GM12878 (cell line): Measurements from ENCODE around the gene ZNF43. TPM values are rescaled to one million over a fixed set of nuclear protein-coding genes. Genes with fewer than 3 reads are reported as not detected.
A peak's percentile ranks its signal among the peaks of the same experiment; 100 is the strongest.

Experiments
- CBFB ChIP-seq: IDR thresholded peaks from 2 replicates; pipeline ENCODE4 v1.6.1; 2016; ENCODE audit warnings: antibody characterized with exemption, low read depth
- CHD1 ChIP-seq: IDR thresholded peaks from 2 replicates; pipeline ENCODE4 v1.6.1; 2012; ENCODE audit warnings: low read depth, low read length, improper control_type of control experiment
- CHD4 ChIP-seq: fragments of 200-600 bp; sonication (generic); IDR thresholded peaks from 2 replicates; pipeline ENCODE4 v1.6.1; 2016; ENCODE audit warnings: mild to moderate bottlenecking
- CREB1 ChIP-seq: IDR thresholded peaks from 2 replicates; pipeline ENCODE4 v1.6.1; 2012; ENCODE audit warnings: low read depth, mild to moderate bottlenecking, inconsistent platforms
- E2F4 ChIP-seq: IDR thresholded peaks from 2 replicates; pipeline ENCODE4 v1.6.1; 2012; ENCODE audit warnings: low read depth, low read length, improper control_type of control experiment
- EGR1 ChIP-seq, 2 experiments: IDR thresholded peaks; 1 replicate in 1 of 2; 2 replicates in 1 of 2; pipeline ENCODE4 v1.6.1; 2011 to 2012; ENCODE audit warnings: low read depth in 2 of 2, low read length in 2 of 2, borderline replicate concordance in 1 of 2, mild to moderate bottlenecking in 1 of 2, moderate library complexity in 1 of 2
- KDM1A ChIP-seq: fragments of 200-600 bp; sonication (generic); IDR thresholded peaks from 2 replicates; pipeline ENCODE4 v1.6.1; 2016; ENCODE audit warnings: borderline replicate concordance
- MTA3 ChIP-seq: IDR thresholded peaks from 2 replicates; pipeline ENCODE4 v1.6.1; 2012; ENCODE audit warnings: low read length, inconsistent platforms, borderline replicate concordance
- NFYB ChIP-seq: IDR thresholded peaks from 2 replicates; pipeline ENCODE4 v1.6.1; 2011; ENCODE audit warnings: low read depth, mild to moderate bottlenecking, low read length, improper control_type of control experiment, moderate library complexity; ENCODE audit not compliant: insufficient read depth
- POLR2AphosphoS2 ChIP-seq: IDR thresholded peaks from 2 replicates; pipeline ENCODE4 v1.6.1; 2011; ENCODE audit warnings: low read depth, mild to moderate bottlenecking, low read length, improper control_type of control experiment, moderate library complexity
- SMAD5 ChIP-seq: IDR thresholded peaks from 2 replicates; pipeline ENCODE4 v1.6.1; 2016; ENCODE audit warnings: antibody characterized with exemption, low read depth
- SUZ12 ChIP-seq: fragments of 200-600 bp; sonication (generic); IDR thresholded peaks from one replicate; pipeline ENCODE4 v1.6.1; 2018; ENCODE audit warnings: antibody characterized with exemption, mild to moderate bottlenecking; ENCODE audit not compliant: unreplicated experiment
- TAF1 ChIP-seq: IDR thresholded peaks from 2 replicates; pipeline ENCODE4 v1.6.1; 2011; ENCODE audit warnings: mild to moderate bottlenecking, low read depth, low read length, borderline replicate concordance
- ZBTB11 ChIP-seq: fragments of 450-650 bp; formaldehyde crosslinking; IDR thresholded peaks from 2 replicates; pipeline ENCODE4 v1.5.0; 2022; ENCODE audit warnings: mild to moderate bottlenecking, missing genetic modification characterization
- ZNF217 ChIP-seq: fragments of 450-650 bp; IDR thresholded peaks from 2 replicates; pipeline ENCODE4 v1.6.1; 2017; ENCODE audit warnings: antibody characterized with exemption, mild to moderate bottlenecking
- ZNF592 ChIP-seq: fragments of 450-650 bp; IDR thresholded peaks from 2 replicates; pipeline ENCODE4 v1.6.1; 2017; ENCODE audit warnings: mild to moderate bottlenecking, moderate library complexity
- polyA plus RNA-seq, 11 experiments: library from polyadenylated mRNA; depleted of rRNA in 4 of 11; unstranded in 6 of 11; stranded (reverse) in 5 of 11; fragments of >200 nt; fragmentation: Nextera tagmentation in 4 of 11; fragmentation: Illumina TruSeq in 1 of 11; extraction: Ambion mirVana in 4 of 11; extraction: Trizol in 1 of 11; gene quantifications; 1 replicate in 1 of 11; 2 replicates in 10 of 11; pipeline versions ENCODE4 v1.2.1 to v1.2.3, GENCODE V29; 2011 to 2016; ENCODE audit warnings: inconsistent platforms in 2 of 11, missing spikeins in 2 of 11, low read depth in 1 of 11
- total RNA-seq, 4 experiments: library from RNA; depleted of rRNA in 3 of 4; stranded (reverse); fragments of >200 nt in 3 of 4; fragmentation: Illumina TruSeq in 1 of 4; extraction: Trizol in 1 of 4; gene quantifications; 2 replicates each; pipeline versions ENCODE4 v1.2.1 to v1.2.3, GENCODE V29; 2013 to 2021
- TF ChIP-seq, protein P1 (sequence below): IDR thresholded peaks from 2 replicates; pipeline ENCODE4 v1.6.1; 2011; ENCODE audit warnings: low read depth, mild to moderate bottlenecking, low read length, moderate library complexity, borderline replicate concordance; ENCODE audit errors: extremely low read depth
- TF ChIP-seq, protein P2 (sequence below): IDR thresholded peaks from 2 replicates; pipeline ENCODE4 v1.6.1; 2012; ENCODE audit warnings: low read length, inconsistent platforms

The ZNF43 gene
- total and polyA plus RNA-seq, 10 of the 15 experiments (the other 5 are each of a cell fraction or from before 2014, with no cell fraction given), result 0.07 to 1.0 (median 0.38) TPM

- TF ChIP-seq KDM1A, result no peak
- TF ChIP-seq EGR1 (IDR thresholded peaks at IDR 0.05; ENCODE audit: borderline replicate concordance in 1 of 2, low read depth in 2 of 2, low read length in 2 of 2), result 0 out of 3 replicates have a peak, but pooled peaks of 1 of the 2 experiments have one; percentile 18
- TF ChIP-seq CREB1, result no peak
- TF ChIP-seq SMAD5, result no peak
- no peak for TF ChIP-seq ZNF592
- TF ChIP-seq POLR2AphosphoS2, result 0 out of 2 replicates have a peak, but pooled peaks have one; percentile 37
- TF ChIP-seq SUZ12, result no peak
- peak; percentile 87 for TF ChIP-seq NFYB
- TF ChIP-seq ZBTB11 (CRISPR knock-in tag), result no peak
- no peak for TF ChIP-seq CBFB
- TF ChIP-seq, protein P1, sequence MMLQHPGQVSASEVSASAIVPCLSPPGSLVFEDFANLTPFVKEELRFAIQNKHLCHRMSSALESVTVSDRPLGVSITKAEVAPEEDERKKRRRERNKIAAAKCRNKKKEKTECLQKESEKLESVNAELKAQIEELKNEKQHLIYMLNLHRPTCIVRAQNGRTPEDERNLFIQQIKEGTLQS, result no peak
- TF ChIP-seq TAF1, result no peak
- TF ChIP-seq, protein P2, sequence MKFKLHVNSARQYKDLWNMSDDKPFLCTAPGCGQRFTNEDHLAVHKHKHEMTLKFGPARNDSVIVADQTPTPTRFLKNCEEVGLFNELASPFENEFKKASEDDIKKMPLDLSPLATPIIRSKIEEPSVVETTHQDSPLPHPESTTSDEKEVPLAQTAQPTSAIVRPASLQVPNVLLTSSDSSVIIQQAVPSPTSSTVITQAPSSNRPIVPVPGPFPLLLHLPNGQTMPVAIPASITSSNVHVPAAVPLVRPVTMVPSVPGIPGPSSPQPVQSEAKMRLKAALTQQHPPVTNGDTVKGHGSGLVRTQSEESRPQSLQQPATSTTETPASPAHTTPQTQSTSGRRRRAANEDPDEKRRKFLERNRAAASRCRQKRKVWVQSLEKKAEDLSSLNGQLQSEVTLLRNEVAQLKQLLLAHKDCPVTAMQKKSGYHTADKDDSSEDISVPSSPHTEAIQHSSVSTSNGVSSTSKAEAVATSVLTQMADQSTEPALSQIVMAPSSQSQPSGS, result no peak
- TF ChIP-seq ZNF217, result no peak
- no peak for TF ChIP-seq CHD1
- no peak for TF ChIP-seq MTA3
- no peak for TF ChIP-seq E2F4
- TF ChIP-seq CHD4, result no peak
Measured at GRCh38 chr19:21835810-21836444, at the start of gene ZNF43 (continued).
